ENCODE data around the gene UBE2E2. TPM values are rescaled to one million over a fixed set of nuclear protein-coding genes. Genes with fewer than 3 reads are reported as not detected.

Gene UBE2E2
- polyA plus RNA-seq, 1 donor from 2014 or later: 19.8 TPM

DNA sequence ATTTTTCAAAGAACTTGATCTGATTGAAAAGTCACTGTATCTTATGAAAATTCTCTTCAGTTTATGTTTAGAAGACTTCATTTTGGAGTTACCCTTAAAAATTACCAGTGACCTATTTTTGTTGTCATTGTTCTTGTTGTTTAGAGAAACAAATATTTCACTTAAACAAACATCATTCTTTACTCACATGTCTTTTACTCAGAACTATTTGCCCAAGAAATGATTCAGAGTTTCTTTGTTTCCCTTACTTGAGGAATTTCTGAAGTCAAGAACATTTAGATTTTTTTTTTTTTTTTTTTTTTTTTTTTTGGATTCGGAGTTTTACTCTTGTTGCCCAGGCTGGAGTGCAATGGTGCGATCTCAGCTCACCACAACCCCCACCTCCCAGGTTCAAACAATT lies 343.1 kb downstream of the UBE2E2 start:
- Histone ChIP-seq H3K79me2 (replicated peaks; ENCODE audit: insufficient read depth, low read length) (no peaks in the 10 kb centered on the region), H3K27me3 (ENCODE audit: insufficient read depth, low read depth, low read length) (no peaks in the 10 kb centered on the region), H3K27ac (ENCODE audit: low read length) (no peak overlapping the region), H3K9me3 (ENCODE audit: low read length) (no peaks in the 10 kb centered on the region), H3K9me2 (ENCODE audit: insufficient read depth, low read length) (no peaks in the 10 kb centered on the region), H3K9ac (ENCODE audit: low read length) (no peak overlapping the region), H3K36me3 (ENCODE audit: insufficient read depth, low read length) (no peaks in the 10 kb centered on the region), H4K20me1 (ENCODE audit: insufficient read depth) (no peaks in the 10 kb centered on the region), H3K4me3 (ENCODE audit: low read length) (no peak overlapping the region), H3K4me2 (ENCODE audit: low read length) (no peak overlapping the region), H2AFZ (ENCODE audit: low read depth, low read length) (no peak overlapping the region), H3F3A (ENCODE audit: insufficient read depth, low read length, poor library complexity, severe bottlenecking) (no peaks in the 10 kb centered on the region)
- TF ChIP-seq POLR2AphosphoS5 (IDR thresholded peaks at IDR 0.05): no peak
- TF ChIP-seq, protein P1, sequence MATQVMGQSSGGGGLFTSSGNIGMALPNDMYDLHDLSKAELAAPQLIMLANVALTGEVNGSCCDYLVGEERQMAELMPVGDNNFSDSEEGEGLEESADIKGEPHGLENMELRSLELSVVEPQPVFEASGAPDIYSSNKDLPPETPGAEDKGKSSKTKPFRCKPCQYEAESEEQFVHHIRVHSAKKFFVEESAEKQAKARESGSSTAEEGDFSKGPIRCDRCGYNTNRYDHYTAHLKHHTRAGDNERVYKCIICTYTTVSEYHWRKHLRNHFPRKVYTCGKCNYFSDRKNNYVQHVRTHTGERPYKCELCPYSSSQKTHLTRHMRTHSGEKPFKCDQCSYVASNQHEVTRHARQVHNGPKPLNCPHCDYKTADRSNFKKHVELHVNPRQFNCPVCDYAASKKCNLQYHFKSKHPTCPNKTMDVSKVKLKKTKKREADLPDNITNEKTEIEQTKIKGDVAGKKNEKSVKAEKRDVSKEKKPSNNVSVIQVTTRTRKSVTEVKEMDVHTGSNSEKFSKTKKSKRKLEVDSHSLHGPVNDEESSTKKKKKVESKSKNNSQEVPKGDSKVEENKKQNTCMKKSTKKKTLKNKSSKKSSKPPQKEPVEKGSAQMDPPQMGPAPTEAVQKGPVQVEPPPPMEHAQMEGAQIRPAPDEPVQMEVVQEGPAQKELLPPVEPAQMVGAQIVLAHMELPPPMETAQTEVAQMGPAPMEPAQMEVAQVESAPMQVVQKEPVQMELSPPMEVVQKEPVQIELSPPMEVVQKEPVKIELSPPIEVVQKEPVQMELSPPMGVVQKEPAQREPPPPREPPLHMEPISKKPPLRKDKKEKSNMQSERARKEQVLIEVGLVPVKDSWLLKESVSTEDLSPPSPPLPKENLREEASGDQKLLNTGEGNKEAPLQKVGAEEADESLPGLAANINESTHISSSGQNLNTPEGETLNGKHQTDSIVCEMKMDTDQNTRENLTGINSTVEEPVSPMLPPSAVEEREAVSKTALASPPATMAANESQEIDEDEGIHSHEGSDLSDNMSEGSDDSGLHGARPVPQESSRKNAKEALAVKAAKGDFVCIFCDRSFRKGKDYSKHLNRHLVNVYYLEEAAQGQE (IDR thresholded peaks at IDR 0.05; ENCODE audit: borderline replicate concordance): no peak
- no peak for TF ChIP-seq EP300 (conservative IDR thresholded peaks at IDR 0.05; ENCODE audit: poor library complexity, severe bottlenecking)
- no peak for TF ChIP-seq TAF1 (IDR thresholded peaks at IDR 0.05; ENCODE audit: low read depth)
- no peak for TF ChIP-seq RAD21 (conservative IDR thresholded peaks at IDR 0.05)
- no peak for TF ChIP-seq SMC3 (conservative IDR thresholded peaks at IDR 0.05; ENCODE audit: poor library complexity)
- no peak for TF ChIP-seq MXI1 (conservative IDR thresholded peaks at IDR 0.05; ENCODE audit: poor library complexity, severe bottlenecking)
- TF ChIP-seq EZH2 (IDR thresholded peaks at IDR 0.05; ENCODE audit: borderline replicate concordance, insufficient read depth, low read length, poor library complexity, severe bottlenecking): no peak
- TF ChIP-seq, protein P2, sequence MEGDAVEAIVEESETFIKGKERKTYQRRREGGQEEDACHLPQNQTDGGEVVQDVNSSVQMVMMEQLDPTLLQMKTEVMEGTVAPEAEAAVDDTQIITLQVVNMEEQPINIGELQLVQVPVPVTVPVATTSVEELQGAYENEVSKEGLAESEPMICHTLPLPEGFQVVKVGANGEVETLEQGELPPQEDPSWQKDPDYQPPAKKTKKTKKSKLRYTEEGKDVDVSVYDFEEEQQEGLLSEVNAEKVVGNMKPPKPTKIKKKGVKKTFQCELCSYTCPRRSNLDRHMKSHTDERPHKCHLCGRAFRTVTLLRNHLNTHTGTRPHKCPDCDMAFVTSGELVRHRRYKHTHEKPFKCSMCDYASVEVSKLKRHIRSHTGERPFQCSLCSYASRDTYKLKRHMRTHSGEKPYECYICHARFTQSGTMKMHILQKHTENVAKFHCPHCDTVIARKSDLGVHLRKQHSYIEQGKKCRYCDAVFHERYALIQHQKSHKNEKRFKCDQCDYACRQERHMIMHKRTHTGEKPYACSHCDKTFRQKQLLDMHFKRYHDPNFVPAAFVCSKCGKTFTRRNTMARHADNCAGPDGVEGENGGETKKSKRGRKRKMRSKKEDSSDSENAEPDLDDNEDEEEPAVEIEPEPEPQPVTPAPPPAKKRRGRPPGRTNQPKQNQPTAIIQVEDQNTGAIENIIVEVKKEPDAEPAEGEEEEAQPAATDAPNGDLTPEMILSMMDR (IDR thresholded peaks at IDR 0.05; ENCODE audit: poor library complexity, severe bottlenecking): no peak

DNA sequence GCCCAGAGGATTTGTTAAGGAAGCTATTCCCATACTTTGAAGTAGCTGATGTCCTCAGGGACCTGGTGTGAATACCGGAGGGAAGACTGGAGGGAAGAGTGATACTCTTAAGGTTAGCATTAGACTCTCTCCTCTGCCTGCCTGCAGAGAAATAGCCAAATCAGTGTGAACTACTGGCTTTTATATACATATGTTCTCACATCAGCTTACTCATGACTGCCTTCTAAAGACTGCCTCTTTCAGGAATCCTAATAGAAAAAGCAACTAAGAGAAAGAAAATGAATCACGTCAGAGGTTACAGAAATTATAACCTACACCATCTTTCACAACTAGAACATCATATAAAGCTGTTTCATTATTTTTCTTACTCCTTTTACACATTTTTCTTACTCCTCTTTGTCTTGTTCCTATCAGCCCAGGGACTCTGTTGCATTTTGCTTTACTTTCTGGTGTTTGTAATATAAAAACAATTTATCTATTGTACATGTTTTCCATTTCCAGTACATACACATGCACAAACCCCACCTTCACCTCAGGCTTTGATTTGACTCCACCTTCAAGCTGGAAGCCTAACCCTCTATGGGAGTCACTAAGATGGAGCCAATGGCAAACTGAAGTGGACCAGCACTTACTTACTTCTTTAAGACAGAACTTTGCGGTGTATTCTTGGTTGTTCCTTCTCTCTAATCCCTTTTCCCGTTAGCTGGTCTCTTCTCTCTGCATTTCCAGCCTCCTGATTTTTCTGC lies 345.0 kb downstream of the UBE2E2 start:
- Histone ChIP-seq H3K27me3 (ENCODE audit: insufficient read depth, low read depth, low read length) (no peaks in the 10 kb centered on the region), H3K4me2 (ENCODE audit: low read length) (no peak overlapping the region), H3K9ac (ENCODE audit: low read length) (no peak overlapping the region), H3K9me2 (ENCODE audit: insufficient read depth, low read length) (no peaks in the 10 kb centered on the region), H3F3A (ENCODE audit: insufficient read depth, low read length, poor library complexity, severe bottlenecking) (no peaks in the 10 kb centered on the region), H3K36me3 (ENCODE audit: insufficient read depth, low read length) (no peaks in the 10 kb centered on the region), H2AFZ (ENCODE audit: low read depth, low read length) (no peak overlapping the region), H3K27ac (ENCODE audit: low read length) (no peak overlapping the region), H3K79me2 (replicated peaks; ENCODE audit: insufficient read depth, low read length) (no peaks in the 10 kb centered on the region), H3K4me3 (ENCODE audit: low read length) (no peak overlapping the region), H3K9me3 (ENCODE audit: low read length) (no peaks in the 10 kb centered on the region), H4K20me1 (ENCODE audit: insufficient read depth) (no peaks in the 10 kb centered on the region)
- TF ChIP-seq POLR2AphosphoS5 (IDR thresholded peaks at IDR 0.05) (no peak), TAF1 (IDR thresholded peaks at IDR 0.05; ENCODE audit: low read depth) (no peak), EP300 (conservative IDR thresholded peaks at IDR 0.05; ENCODE audit: poor library complexity, severe bottlenecking) (no peak), RAD21 (conservative IDR thresholded peaks at IDR 0.05) (no peak), SMC3 (conservative IDR thresholded peaks at IDR 0.05; ENCODE audit: poor library complexity) (no peak), MXI1 (conservative IDR thresholded peaks at IDR 0.05; ENCODE audit: poor library complexity, severe bottlenecking) (no peak), EZH2 (IDR thresholded peaks at IDR 0.05; ENCODE audit: borderline replicate concordance, insufficient read depth, low read length, poor library complexity, severe bottlenecking) (no peak)
- TF ChIP-seq, protein P2 (IDR thresholded peaks at IDR 0.05; ENCODE audit: poor library complexity, severe bottlenecking): no peak
- TF ChIP-seq, protein P1 (IDR thresholded peaks at IDR 0.05; ENCODE audit: borderline replicate concordance): no peak
